Fibroblast of upper back skin (primary cell): Measurements from ENCODE around the gene EEIG1.

Experiments
- DNase-seq: peaks from one replicate; pipeline ENCODE4 v3.0.0-alpha.2; 2013

Gene EEIG1

DNA sequence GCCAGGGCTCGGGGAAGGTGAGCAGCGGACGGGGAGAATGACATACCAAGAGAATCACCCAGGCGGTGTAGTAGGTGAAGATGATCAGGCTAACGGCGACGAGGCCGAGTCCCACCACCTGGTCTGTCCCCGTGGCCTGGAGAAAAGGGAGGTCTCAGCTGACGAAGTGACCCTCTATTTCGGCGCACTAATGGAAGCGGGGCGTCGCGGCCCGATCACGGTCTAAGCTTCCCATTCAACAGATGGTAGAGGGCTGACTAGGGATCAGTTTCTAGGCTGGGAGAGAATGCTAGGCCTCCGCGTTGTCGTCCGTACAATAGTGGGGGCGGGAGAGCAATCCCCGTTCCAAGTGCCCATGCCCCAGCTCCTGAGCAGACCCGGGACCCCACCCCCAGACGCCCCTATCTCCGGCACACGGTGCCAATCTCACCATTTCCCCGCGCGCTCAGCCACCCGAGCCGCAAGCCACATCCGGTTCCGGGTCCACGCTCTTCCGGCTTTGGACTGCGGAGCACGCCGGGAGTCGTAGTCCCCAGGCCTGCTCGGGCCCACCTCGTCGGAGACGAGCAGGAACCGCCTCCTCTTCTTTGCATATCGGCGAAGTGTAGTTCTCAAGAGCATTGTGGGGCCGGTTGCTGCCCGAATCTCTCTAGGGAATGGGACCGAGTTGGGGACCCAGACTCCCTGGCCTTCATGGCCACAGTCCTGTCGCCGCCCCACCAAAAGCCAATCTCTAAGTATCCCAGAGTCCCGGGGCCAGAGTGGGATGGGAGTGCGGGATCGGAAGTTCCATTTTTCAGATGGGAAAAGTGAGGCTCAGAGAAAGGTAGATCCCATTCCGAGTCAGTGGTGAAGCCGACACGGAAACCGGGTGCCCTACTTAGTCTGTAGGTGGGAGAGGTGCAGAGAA, 43.1 kb downstream of the EEIG1 start, which contains the start of gene DPM2:
TSS of gene DPM2 (minus strand) at position 467 of the 910 bp plus-strand sequence. CDS start at position 433, 34 bp downstream.
- peak; percentile 85 for DNase-seq

DNA sequence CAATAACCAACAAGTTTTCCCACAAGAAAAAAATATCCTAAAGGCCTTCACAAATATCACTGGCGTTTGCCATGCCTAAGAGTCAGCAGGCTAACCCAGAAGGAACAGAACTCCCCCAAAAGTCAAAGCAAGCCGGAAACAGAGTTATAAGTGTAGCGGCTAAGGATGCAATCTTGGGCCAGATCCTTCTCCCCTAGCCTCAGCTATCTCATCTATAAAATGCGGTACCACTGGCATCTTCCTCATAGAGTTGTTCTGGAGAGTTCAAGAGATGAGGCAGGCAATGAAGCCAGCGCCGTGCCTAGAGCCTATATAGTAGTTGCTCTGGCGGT, 43.8 kb downstream of the EEIG1 start:
- no peak for DNase-seq

DNA sequence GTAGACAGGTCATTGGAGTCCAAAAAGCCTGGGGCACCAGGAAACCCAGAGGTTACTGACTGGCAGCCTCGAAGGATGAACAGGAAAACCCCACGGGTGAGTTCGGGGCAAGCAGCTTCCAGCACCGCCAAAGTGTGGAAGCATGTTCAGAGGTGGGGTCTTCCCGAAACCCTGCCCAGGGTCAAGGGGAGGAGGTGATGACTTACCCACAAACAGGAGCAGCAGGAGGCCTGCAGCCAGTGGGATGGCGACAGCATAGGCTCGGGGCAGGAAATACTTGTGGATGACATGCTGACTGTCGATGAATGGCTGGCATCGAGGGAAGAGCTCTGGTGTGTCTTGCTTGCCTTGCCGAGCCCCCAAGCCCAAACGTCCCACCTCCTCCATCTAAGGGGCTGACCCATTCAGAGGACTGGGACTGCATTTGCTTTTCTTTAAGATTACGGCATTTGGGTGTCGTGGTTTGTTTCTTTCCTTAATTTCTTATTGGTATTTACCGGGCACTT, 44.4 kb downstream of the EEIG1 start:
- DNase-seq, result no peak

DNA sequence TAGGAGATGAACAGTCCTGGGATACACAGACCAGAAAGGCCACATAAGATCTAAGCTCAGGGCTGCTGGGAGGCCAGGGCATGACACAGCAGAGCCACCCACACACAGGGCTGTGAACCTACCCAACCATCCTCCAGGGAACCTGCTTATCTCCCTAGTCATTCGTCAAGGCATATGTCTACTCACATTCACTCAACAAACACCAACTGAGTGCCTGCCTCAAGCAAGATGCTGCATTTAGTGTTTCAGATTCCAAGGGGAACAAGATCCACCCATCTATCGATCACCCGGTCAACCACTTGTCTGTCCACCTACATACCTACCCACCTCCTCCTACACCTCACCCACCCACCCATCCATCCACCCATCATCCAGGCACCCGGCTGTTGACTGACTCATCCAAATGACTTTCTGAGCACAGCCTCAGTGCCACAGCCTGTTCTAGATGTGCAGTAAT, 45.0 kb downstream of the EEIG1 start:
- DNase-seq, result no peak

DNA sequence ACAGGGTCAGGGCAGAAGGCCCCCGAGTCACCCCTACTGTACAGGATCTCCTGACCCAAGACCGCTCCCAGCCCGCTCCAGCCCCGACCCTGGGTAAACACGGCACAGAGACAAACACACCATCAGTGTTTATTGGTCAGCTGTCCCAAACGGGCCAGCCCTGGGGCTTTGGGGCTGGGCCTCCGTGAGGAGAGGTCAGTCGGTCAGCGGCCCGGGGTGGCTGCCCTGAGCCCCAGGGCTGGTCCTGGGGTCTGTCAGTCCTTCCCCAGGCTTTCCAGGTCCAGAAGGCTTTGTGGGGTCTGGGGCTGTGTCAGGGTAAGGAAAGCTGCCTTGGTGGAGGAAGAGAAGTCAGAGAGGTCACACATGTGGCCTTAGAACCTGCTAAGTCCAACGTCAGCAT, 45.8 kb downstream of the EEIG1 start:
- no peak for DNase-seq

DNA sequence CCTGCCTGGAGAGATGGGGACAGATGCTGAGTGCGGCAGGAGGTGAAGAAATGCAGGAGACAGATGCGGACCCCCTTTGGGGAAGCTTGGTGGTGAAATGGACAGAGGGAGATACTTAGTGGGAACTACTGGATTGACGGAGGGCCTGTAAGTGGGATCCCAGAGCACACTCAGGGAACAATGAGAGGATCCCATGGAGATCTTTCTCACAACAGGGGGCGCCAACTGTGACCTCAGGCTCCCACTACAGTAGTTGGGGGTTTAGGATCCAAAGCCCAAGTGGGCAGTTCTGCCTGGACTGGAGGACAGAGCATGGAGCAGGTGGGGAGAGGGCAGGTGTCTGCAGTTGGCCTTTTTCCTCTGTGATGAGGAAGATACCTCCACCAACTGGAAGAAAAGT, 46.5 kb downstream of the EEIG1 start:
- no peak for DNase-seq

DNA sequence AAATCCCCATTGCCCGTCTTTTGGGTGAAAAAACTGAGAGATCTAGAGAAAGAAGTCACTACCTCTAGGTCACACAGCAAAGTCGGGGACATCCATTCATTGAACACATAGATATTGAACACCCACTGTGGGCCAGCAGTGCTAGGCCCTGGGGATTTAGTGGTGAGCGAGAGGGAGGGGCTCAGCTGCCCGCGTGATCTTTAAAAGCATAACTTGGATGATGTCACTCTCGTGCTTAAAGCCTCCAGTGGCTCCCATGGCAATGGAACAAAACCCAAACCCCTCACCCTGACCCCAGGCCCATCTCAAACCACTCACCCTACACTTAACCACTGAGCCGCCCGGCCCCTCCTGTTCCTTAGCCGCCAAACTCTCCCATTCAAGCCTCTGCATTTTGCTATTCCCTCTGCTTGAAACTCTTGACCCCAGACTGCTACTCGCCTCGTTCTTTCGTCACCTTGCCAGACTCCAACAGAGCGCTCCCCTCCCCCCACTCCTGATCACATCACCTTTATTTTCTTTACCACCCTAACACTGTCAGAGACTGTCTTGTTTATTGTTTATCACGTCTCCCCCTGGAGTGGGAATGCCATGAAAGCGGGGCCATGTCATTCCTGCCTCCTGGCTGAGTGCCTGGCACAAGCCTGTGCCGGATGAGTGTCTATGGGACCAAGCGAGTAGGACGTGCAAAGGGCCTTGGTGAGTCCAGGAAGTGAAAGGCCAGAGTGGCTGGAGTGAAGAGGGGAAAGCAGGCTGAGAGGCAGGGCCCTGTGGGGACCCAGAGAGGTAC, 49.5 kb downstream of the EEIG1 start:
- DNase-seq, result peak; percentile 67
